DMS114 treated with DMSO at 0.1 percent for 48 hours (cell line): ENCODE results near the gene WDFY4.

Source experiments
- DNase-seq: peaks from one replicate; lab custom pipeline; 2025; ENCODE audit not compliant: unreplicated experiment; lab: John Stamatoyannopoulos, UW

The WDFY4 gene

DNA sequence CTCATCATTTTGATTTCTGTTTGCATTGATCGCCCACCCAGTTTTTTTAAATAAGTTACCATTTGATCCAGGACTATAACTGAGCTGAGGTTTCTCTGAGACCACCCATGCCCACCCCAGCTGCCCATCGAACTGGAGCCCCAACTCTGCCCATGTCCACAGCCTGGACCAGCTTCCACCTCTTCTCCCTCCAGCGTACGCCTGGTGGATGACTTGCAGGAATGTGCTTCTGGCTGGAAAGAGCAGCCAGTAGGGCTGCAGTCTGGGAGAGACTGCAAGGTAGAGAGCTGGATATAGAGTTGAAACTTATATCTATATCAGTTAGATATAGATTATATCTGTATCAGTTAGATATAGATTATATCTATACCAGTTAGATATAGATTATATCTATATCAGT is 280.8 kb downstream of the WDFY4 start:
- no peak for DNase-seq

DNA sequence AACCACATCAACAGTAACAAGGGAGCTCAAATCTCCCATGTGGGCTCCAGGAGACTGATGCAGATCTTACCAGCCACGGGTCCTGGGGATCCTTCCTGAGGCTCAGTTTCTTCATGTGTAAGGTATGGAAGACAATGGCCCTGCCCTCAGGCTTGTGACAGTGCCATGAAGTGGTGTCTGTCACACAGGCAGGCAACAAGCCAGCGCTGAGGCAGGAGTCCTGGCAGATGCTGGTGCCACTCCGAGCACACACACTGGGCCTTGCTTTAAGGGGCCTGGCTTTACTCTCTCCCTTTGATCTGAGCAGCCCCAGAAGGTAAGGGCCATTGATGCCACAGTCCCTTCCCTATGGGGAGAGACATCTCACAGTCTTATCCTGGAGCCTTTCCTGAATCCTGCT is 283.4 kb downstream of the WDFY4 start:
- no peak for DNase-seq

- no peak for DNase-seq
Observed at GRCh38 chr10:48970046-48970445, 285.4 kb downstream of the WDFY4 start.

- no peak for DNase-seq
Observed at GRCh38 chr10:48970654-48971053, 286.0 kb downstream of the WDFY4 start.

DNA sequence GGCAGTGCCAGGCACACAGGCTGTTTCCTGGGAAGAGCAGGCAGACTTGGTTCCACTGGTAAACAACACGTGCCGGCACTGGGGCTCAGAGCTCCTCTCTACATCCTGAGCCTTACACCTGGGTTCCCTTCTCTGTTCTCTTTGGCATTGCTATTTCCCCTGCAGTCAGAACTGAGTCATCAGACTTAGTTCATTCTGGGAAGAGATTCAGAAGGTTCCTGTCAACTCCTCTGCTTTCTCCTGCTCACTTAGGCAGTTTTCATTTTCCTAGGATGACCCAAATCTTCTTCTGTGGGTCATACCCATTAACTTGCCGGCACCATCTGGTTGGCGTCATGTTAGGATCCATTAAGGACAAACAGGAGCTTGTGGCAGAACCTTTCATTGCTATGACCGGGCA is 288.4 kb downstream of the WDFY4 start:
- no peak for DNase-seq

- no peak for DNase-seq
Observed at GRCh38 chr10:48974510-48975156, 290.0 kb downstream of the WDFY4 start.

- peak; percentile 16 for DNase-seq
Observed at GRCh38 chr10:48976196-48976595, 291.5 kb downstream of the WDFY4 start.

DNA sequence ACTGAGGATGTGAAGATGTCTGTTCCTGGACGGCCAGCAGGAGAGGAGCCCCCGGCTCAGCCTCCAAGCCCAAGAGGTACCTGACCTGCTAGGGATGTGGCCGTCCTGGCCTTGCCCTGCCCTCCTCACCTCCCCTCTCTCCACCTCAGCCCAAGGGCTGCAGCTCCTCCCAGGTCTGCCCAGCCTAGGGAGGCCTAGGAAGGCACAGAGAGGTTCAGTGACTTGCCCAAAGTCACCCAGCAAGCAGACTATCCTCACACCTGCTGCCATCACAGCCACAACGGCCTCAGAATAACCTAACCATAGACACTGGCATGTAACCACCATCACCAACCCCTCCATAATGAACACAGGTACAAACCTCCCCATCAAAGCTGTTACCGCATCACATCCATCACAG is 293.6 kb downstream of the WDFY4 start:
- DNase-seq = no peak

GRCh38 chr10:48981310-48981907 is 296.7 kb downstream of the WDFY4 start:
- DNase-seq = no peak

- DNase-seq = no peak
Observed at GRCh38 chr10:48982584-48982983, 297.9 kb downstream of the WDFY4 start.

DNA sequence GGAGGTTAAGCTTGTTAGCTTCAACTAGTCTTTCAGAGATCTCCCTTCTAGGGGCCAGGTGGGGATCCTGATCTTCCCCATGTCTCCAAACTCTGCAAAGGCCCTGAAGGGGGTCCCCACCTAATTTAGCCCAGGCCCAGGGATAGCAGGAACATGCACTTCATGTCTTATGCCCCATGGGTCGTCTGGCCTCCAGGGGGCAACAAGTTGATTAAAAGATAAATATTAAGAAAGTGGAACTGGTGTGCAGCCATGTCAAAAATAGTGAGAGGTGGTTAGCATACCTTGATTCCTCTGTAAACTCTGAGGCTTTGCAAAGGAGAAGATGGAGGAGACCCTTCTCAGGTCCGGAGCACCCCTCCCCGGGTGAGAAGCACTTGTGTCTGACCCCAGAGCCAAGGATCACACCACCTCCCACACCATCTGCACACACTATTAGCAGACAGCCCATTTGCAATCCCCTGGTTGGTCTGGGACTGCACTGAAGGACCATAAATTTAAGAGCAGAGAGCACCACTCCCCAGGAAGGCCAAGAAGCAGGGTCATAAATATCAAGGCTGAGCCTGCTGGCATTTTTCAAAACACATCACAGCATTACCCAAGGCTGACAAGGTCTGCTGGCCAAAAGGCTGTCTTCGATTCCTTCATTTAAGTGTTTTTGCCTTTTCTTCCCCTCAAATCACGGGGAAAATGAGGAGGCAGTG is 299.1 kb downstream of the WDFY4 start:
- no peak for DNase-seq

- DNase-seq = no peak
Observed at GRCh38 chr10:48985621-48986158, 301.0 kb downstream of the WDFY4 start.

DNA sequence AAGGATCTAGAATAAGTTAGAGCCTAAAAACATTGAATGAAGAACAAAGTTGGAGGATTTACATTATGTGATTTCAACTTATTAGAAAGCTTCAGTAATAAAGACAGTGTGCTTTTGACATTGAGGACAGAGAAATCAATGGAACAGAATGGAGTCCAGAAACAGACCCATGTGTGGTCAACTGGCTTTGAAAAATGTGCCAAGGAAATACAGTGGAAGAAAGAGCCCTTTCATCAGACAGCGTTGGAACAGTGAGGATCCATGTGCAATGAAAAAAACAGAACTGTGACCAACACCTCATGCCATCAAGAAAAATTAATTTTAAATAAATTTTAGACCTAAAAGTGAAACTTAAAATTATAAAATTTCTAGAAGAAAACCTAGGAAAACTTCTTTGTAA is 305.6 kb downstream of the WDFY4 start:
- no peak for DNase-seq

GRCh38 chr10:48993627-48994026 is 309.0 kb downstream of the WDFY4 start:
- DNase-seq = no peak

- no peak for DNase-seq
Observed at GRCh38 chr10:48996329-48996728, 311.7 kb downstream of the WDFY4 start.

- DNase-seq = no peak
Observed at GRCh38 chr10:48999346-48999745, 314.7 kb downstream of the WDFY4 start.

GRCh38 chr10:49000437-49001398 is 316.0 kb downstream of the WDFY4 start:
- no peak for DNase-seq

DNA sequence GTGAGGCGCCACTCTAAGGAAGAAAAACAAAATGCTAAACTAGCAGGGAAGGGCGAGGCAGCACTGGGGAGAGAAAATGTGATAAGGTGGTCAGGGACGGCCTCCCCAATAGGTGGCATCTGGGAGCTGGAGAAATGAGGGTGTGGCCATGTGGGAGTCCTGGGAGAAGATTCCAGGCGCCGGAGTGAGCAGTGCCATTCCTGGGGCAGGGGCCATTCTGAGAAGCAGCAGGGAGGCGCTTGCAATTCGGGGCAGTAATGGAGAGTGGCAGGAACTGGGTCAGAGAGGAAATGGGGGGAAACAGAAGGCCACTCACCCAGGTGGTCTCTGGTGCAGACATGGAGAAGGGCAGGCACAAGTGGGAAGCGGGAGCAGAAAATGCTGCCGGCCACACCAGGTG is 316.7 kb downstream of the WDFY4 start:
- DNase-seq = no peak

GRCh38 chr10:49001870-49002672 is 317.4 kb downstream of the WDFY4 start:
- DNase-seq = no peak

GRCh38 chr10:49005270-49005669 is 320.6 kb downstream of the WDFY4 start:
- no peak for DNase-seq
